GM21390 (cell line): ENCODE results near the gene NEDD8.

Experiments used
- ATAC-seq: cut with Tn5 transposase; IDR thresholded peaks from one replicate; pipeline ENCODE4 v1.9.1; 2021; ENCODE audit not compliant: unreplicated experiment

Gene NEDD8

DNA sequence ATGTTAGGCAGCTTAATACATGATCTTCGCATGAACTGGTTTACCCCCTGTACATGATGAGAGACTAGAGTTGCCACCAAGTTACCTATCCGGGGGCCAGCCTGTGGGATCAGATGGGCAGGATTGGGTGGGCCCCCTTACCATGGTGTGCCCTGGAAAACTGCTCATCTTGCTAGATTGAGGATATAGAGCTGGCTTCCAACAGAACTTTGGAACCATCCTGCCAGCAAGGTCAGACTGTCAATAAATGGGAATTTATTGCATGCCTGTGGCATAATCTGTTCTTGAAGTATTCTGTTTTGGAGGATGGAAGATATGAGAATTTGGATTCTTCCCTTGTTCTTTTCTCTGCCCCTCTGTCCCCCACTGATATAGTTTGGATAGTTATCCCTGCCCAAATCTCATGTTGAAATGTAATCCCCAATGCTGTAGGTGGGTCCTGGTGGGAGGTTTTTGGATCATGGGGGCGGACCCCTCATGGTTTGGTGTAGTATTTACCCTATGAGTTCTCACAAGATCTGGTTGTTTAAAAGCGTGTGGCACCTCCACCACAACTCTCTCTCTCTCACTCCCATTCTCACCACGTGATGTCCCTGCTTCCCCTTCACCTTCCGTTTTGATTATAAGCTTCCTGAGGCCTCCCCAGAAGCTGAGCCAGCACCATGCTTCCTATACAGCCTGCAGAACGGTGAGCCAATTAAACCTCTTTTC lies 33.2 kb downstream of the NEDD8 start:
- no peak for ATAC-seq

DNA sequence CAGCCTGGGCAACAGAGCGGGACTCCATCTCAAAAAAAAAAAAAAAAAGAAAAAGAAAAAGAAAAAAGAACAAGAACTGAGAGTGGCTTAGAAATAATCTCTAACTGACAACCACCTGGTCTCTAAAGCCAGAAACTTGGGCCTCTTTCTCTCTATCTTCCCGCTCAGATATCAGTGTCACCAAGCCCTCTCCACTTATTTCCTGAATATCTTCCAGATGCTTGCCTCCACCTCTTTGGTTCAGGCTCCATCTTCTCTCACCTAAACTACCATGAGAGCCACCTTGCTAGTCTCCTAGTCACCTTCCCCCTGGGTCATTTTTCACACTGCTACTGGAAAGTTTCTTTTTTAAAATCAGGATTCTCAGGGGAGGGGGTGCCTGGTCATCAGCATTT lies 35.1 kb downstream of the NEDD8 start:
- ATAC-seq, result no peak

DNA sequence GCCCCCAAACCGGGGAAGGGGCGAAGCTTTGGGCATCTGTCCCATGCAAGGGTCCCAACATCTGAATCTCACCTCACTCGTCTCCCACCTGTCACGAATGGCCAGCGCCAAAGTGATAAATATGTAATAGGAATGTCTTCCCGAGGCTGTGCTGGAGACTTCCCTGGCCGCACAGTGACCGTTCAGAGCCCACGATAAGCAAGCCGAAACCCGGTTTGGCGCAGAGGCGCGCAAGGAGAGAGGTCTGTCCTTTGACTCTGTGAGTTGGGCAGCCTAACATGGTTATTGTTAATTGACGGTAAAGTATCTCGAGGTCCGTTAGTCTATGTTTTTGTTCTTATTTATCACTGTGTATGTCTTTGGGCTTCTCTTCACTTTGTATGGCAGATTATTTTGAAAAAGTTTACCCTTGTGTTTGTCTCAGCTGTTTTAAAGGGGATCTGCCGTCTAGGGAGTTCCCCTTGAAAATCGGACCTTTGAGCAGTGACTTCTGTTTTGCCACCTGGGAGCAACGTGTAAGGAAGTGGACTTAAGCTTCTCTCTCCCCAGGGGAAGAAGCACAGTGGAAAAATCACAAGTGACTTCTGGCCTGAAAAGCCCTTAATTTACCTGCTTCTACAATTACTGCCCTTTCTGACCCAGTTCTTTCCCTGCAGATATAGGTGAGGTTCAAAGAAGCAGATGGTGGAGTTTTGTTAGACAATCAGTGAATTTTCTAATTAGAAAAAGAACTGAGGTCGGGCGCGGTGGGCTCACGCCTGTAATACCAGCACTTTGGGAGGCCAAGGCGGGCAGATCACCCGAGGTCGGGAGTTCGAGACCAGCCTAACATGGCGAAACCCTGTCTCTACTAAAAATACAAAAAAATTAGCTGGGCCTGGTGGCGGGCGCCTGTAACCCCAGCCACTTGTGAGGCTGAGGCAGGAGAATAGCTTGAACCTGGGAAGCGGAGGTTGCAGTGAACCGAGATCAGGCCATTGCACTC lies 35.8 kb downstream of the NEDD8 start:
- peak; percentile 23 for ATAC-seq

DNA sequence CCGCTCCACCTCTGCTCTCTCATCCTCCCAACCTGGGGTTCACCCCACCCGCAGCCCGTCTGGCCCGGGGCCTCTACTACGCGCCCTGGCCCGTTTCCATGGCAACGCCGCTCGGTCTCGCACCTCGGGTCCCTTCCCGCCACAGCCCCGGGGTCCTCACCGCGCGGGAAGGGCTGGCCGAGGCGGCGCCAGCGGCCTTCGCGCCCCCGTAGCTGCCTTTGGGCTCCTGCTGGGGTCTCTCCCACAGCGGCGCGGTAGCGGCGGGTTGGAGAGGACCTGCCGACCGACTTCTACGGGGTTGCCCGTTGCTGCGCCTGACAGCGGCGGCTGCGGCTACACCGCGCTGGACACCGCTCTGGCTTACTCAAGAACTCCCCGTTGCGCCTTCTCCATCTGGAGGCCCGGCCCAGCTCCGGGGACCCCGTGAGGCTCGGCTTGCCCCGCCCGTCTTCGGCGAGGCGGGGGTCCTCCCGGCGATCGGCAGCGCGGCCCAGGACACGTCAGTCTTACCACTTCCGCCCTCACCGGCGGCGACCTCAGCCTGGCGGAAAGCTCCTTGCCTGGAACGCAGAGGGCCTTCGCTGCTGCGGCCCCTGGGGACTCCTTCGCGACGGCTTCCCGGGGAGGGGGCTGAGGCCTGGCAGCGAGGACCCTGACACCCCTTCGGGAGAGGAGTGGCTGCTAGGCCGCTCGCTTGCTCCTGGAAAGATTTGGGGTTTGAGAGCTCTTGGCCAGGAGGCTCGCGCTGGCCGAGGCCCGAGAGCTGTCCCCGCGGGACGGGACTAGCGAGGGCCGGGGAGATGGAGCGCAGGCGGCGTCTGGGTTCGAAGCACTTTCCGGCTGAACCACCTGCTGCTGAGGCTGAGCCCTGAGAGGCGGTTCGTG lies 36.7 kb downstream of the NEDD8 start, which contains the start of gene TM9SF1:
TM9SF1 (minus strand) TSS at position 256 of the 885 bp plus-strand sequence. CDS start 422 bp downstream, outside the sequence.
- peak; percentile 81 for ATAC-seq

DNA sequence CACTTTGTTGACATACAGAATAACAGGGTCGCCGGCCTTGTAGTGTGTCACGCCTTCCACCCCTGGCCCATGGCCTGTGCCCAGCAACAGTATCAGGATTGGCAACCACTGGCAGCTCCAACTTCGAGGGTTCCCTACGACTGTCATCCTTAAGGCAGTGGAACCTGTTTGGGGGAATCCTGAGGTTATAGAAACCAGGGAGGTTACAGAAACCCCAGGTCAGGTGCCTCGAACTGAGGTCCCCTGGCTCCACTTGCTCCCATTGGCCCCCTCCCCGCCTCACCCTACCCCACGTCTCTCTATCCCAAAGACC lies 37.3 kb downstream of the NEDD8 start:
- ATAC-seq, result no peak

DNA sequence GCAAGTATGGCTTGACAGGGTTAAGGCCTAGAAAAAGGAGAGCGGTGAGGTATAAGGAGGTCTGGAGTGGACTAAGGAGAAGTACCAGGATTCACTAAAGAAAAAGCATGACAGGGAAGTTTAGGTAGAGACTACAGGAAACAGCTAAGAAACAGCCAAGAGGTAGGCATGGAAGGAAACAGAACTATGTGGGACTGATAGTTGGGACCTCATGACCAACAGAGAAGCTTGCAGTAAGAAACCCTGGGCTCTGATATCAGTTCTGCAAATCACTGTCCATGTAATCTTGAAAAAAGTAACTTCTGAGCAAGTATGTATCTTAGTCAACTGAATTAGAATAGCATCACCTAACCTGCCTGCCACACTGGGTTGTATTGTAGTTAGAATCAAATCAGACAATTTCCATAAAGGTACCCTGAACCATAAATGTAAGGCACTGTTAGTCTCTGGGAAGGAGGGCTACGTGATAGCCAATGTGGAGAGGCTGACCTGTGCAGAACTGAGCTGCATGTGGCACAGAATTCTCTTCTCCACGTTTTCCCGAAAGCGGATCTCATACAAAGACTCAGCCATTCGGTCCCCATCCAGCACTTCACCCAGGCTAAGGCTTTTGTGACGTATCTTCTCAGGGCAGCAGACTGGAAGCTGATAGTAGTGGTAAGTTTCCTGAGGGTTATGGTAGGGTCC lies 37.8 kb downstream of the NEDD8 start:
- no peak for ATAC-seq

DNA sequence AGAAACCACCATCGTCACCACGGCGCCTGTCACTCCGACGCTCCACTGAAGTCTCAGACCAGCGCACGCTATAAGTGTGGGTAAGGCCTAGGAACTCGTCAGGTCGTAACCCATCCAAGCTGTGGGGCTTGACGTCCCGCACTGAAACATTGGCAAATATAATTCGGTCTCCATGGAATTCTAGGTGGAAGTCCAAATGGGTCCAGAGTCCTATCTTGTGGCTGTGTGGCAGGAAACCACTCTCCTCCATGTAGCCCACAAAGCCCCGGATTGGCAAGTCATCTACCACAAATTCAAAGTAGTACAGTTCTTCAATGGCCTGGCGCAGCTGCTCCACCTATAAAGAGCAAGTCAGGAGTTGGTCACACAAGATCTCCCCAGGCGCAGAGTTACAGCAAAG lies 39.2 kb downstream of the NEDD8 start:
- no peak for ATAC-seq

DNA sequence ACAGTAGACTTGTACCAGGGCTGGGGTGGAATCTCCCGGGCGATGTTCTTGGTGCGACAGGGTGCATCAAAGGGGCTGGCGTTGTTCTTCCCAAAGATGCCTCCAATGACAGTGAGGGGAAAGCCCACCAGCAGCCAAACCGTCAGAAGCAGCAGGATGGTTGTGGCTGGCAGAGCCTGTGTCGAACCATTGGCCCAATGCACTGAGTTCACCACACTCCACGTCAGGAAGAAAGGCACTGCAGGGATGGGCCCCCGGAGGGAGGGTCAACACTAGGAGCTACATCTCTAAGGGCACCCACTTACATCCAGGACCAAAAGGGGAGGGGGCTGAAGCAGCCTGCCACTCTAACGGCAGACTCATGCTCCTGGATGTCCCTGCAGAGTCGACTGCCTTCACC lies 41.8 kb downstream of the NEDD8 start:
- no peak for ATAC-seq

DNA sequence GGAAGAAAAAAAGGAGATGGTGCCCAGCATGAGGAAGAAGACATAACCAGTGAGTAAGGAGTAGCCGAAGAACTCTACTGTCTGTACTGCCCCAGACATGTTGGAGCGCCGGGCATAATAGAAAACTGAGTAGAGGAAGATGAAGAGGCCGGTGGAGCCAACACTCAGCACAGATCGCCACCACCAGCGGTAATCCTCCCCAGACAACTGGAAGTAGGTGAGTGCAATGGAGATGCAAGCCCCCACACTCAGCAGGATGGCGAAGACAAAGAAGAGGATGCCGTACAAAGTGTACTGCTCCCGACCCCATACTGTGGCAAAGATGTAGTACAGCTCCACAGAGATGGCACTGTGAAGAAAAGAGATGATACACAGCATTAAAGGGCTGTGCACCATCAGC lies 42.7 kb downstream of the NEDD8 start:
- ATAC-seq, result no peak

DNA sequence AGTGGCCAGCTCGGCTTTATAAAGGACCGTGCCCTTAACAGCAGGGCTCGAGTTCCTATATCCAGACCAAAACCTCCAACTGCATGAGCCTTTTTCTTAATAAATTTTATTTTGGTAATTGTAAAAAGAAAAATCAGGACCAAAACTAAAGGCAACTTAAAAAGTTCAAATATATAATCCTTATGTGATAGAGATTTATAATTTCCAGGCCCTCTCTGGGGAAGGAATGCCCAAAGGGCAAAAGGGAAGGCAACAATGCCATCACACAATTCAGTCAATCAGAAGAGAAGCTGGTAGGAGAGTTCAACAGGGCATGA lies 43.1 kb downstream of the NEDD8 start:
- ATAC-seq, result no peak

DNA sequence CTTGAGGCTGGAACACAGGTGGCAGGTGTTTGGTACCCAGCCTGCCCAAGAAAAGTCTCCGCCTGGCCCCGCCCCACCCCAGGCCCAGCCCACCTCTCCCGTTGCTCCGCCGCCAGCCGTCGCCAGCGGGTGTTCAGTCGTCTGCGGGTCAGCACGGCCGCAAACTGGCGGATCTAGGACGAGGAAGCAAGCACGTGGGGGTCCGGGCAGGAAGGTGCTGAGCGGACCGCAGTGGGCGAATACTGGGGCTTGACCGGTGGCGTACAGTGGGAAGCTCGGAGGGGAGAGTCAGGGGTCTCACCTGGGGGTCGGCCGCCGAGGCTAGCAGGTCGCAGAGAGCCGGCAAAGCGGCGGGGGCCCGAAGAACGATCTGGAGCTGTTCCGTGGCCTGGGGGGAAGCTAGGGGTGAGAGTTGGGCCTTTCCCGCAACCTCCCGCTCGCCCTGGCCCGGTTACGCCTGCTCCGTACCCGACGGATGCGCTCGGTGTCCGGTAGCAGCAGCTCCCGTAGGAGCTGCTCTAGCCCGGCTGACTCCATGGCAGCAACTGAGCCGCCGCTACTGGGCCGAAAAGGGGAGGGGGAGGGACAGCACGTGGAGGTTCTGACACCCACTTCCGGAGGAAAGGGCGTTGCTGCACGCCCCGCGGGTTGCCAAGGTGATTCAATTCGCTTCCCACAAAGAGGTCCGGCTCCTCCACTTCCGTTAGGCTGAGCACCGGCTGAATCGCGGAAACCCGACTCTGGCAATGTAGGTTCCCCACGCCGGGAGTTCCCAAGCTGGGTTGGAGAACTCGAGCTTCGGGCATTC lies 43.7 kb downstream of the NEDD8 start, which contains the start of gene IPO4:
IPO4 (minus strand) TSS at position 566 of the 808 bp plus-strand sequence; CDS start at position 537, 29 bp downstream.
- ATAC-seq, result peak; percentile 78

DNA sequence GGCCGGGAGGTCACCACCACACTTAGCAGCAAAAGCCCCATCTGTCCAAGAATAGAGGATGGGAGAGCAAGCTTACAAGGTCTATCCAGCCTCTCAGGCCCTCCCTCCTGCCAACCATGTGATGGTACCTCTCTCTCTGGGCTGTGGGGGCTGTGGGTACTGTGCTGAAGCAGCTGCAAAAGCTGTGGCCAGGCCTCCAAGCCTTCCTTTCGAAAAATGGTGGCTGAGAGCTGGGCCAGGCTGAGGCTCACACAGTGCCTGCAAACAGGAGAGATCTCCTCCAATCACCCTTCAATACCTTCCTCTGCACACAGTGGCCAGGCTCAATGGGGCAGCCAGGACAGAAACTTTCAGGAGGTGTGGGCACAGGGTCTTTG lies 44.6 kb downstream of the NEDD8 start:
- ATAC-seq, result no peak

DNA sequence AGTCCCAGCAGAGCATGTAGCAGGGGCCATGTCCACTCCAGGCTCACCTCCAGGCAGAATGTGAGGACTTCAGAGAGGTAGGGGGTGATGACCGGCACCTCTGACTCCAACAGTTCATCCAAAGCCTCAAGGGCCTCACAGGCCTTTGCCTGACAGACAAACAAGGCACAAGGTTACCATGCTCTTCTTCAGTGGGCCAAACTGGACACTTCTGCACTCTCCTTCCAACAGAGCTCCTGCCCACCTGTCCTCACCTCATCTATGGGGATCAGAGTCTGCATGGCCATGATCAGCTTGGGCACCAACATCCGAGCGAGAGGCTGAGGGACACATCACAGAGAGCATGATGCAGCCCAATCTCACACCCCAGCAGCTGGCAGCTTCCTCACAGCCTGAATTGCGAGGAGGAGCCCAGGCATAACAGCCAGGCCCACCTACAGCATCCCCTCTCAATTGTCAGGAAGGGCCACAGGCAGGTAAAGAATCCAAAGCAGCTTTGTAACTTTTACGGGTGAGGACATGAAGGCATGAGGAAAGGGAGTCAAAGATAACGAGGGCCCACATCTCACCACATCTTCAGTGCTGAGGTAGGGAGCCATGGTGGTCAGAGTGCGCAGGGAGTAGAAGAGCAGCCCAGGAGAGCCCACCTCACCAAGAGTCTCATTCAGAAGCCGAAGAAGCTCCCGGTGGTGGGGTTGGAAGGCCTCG lies 45.2 kb downstream of the NEDD8 start:
- ATAC-seq, result no peak

DNA sequence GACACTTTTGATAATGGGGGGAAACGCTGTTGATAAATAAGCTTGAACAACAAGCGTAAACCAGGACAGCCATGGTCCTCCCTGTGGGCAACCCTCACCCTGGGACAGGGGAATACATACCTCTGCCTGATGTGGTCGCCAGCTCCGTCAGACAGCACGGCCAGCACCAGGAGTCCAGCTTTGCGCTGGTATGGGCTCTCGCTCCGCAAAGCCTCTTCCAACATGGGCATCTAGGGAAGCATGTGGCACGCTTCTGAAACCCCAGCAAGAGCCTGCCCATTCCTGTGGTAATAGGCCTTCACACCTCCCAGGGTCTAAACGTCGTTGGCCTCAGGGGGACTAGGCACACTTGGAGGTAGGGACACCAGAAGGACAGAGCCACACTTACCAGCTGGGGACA lies 46.4 kb downstream of the NEDD8 start:
- ATAC-seq, result no peak

DNA sequence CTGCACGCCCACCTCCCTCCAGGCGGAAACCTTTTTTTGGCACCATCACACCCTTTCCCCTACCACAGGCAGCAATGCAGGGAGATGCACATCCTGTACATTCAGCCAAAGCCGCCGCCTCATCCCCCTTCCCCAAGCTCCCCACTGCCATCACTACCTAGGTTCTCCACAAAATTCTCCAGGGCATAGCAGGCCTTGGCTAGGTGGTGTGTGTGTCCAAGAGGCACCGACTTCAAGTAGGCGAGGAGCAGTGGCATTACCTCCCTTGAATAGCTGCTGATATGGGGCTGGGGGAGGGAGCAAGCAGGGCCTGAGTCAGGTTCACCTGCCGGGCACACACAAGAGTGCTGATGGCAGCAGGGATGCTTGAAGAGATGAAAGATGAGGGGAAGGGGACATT lies 47.1 kb downstream of the NEDD8 start:
- no peak for ATAC-seq

DNA sequence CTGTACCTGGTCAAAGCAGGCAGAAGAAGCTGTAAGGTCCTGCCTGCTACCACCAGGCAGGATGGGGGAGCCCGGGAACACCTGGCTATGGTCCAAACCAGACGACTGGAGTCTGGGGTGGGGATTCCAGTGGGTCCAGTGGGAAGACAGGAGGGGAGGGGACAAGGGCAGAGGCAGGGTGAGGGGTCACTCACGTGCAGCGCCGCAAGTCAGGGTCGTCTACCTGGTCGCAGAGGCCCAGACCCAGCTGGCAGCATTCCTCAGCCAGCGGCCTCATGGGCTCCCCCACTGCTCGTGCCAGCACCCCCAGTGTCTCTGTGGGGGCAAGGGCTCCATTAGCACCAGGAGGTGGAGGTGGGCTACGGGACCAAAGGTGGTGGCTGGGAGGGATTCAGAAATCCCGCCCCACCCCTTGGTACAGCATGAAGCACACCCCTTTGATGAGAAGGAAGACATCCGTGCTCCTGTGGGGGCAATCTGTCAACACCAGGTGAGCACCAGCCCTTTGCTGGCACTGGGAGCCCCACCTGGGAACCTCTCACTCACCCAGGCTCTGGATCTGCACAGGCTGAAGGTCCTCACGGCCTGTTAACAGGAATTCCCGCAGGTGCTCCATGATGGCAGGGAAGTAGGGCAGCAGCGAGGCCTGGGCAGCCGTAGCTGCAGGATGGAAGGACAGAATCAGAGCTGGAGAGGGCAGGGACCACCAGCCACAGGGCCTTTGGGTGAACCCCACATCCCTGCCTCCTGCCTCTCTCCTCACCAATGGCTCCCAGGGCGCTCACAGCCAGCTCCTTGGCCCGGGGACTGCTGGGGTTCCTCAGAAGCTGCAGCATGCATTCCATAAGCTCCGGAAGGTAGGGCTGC lies 47.8 kb downstream of the NEDD8 start:
- ATAC-seq, result no peak

DNA sequence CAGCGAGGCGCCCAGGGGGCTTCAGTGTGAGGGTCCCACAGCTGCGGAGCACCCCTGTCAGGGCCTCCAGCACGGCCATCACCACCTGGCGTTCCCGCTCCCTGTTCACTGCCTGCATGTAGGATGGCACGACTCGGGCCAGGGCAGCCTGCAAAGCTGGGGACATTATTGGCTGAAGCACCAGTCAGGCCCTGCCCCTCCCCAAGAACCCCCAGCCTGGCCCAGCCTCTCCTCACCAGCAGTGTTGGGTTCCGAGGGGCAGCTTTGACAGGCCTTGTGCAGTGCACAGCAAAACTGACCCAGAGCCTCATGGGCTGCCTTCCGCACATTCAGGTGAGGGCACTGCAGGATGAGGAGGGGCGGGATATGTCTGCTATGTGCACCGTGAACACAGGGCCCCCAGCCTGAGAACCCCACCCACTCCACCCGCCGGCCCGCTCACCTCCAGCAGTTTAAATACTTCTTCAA lies 49.1 kb downstream of the NEDD8 start:
- no peak for ATAC-seq
